IMR-90 (cell line): Measurements from ENCODE around the gene UMODL1. TPM values are rescaled to one million over a fixed set of nuclear protein-coding genes. Genes with fewer than 3 reads are reported as not detected.

Experiments
- ATAC-seq: fragments of 200-7000 bp; cut with Tn5 transposase; 2 replicates; pipeline ENCODE4 v1.9.1; 2020; ENCODE audit warnings: low read depth, mild to moderate bottlenecking, moderate library complexity
- BruUV-seq: library from RNA; stranded (reverse); fragments of 400-500 nt; replicated peaks from 2 replicates; lab custom pipeline; 2021; lab: Mats Ljungman, UMichigan
- CTCF ChIA-PET: fragments of 300-600 bp; formaldehyde crosslinking; extraction: SDS; loops from one replicate; lab custom pipeline; 2021; ENCODE audit warnings: antibody characterized with exemption; lab: Yijun Ruan, JAX
- POLR2A ChIA-PET: fragments of 300-600 bp; sonication (Branson Sonifier 250); formaldehyde crosslinking; loops from one replicate; lab custom pipeline; 2022; ENCODE audit warnings: antibody characterized with exemption; ENCODE audit not compliant: unreplicated experiment; lab: Charles Lee
- DNase-seq: peaks from one replicate; pipeline ENCODE4 v3.0.0; 2013
- H2AFZ ChIP-seq: replicated peaks from 2 replicates; pipeline ENCODE3; 2013; ENCODE audit warnings: low read length, mild to moderate bottlenecking; ENCODE audit not compliant: poor library complexity
- H2AK5ac ChIP-seq: 2 replicates; pipeline ENCODE4 v1.6.1; 2013; ENCODE audit warnings: low read depth, low read length, inconsistent platforms
- H2AK9ac ChIP-seq: replicated peaks from 2 replicates; pipeline ENCODE3; 2013; ENCODE audit warnings: mild to moderate bottlenecking, low read depth, low read length, moderate library complexity; ENCODE audit not compliant: poor library complexity
- H2BK120ac ChIP-seq: 2 replicates; pipeline ENCODE4 v1.6.1; 2013; ENCODE audit warnings: low read depth, low read length, inconsistent platforms
- H2BK15ac ChIP-seq: 3 replicates; pipeline ENCODE4 v1.6.1; 2013; ENCODE audit warnings: low read depth, low read length, inconsistent platforms
- H2BK20ac ChIP-seq: 2 replicates; pipeline ENCODE4 v1.6.1; 2013; ENCODE audit warnings: low read depth, mild to moderate bottlenecking, inconsistent platforms, low read length, moderate library complexity
- H2BK5ac ChIP-seq: 2 replicates; pipeline ENCODE4 v1.6.1; 2013; ENCODE audit warnings: mild to moderate bottlenecking, low read depth, low read length, inconsistent platforms; ENCODE audit not compliant: poor library complexity, severe bottlenecking
- H3K14ac ChIP-seq: replicated peaks from 2 replicates; pipeline ENCODE4 v1.6.1; 2013; ENCODE audit warnings: low read depth, low read length, inconsistent platforms
- H3K18ac ChIP-seq: 2 replicates; pipeline ENCODE4 v1.6.1; 2013; ENCODE audit warnings: low read depth, low read length, control low read depth
- H3K23ac ChIP-seq: 2 replicates; pipeline ENCODE4 v1.6.1; 2013; ENCODE audit warnings: low read depth, low read length, inconsistent platforms
- H3K27ac ChIP-seq: 2 replicates; pipeline ENCODE4 v1.5.1; 2013; ENCODE audit warnings: mild to moderate bottlenecking, control low read depth, low read length; ENCODE audit not compliant: insufficient read depth
- H3K27me3 ChIP-seq: 2 replicates; pipeline ENCODE4 v1.6.1; 2013; ENCODE audit warnings: low read length; ENCODE audit not compliant: control insufficient read depth, insufficient read depth
- H3K36me3 ChIP-seq: 2 replicates; pipeline ENCODE4 v1.6.1; 2013; ENCODE audit warnings: low read length, mixed read lengths; ENCODE audit not compliant: control insufficient read depth, insufficient read depth
- H3K4ac ChIP-seq: 2 replicates; pipeline ENCODE4 v1.6.1; 2013; ENCODE audit warnings: low read depth, low read length, inconsistent platforms
- H3K4me1 ChIP-seq: 2 replicates; pipeline ENCODE4 v1.6.1; 2013; ENCODE audit warnings: low read length, mixed read lengths; ENCODE audit not compliant: control insufficient read depth, insufficient read depth
- H3K4me2 ChIP-seq: 2 replicates; pipeline ENCODE4 v1.6.1; 2013; ENCODE audit warnings: low read depth, mild to moderate bottlenecking, control low read depth, low read length, moderate library complexity
- H3K4me3 ChIP-seq: 2 replicates; pipeline ENCODE4 v1.5.1; 2013; ENCODE audit warnings: low read depth, mild to moderate bottlenecking, control low read depth, low read length, moderate library complexity; ENCODE audit not compliant: insufficient read depth
- H3K56ac ChIP-seq: 2 replicates; pipeline ENCODE4 v1.6.1; 2013; ENCODE audit warnings: low read length, inconsistent platforms; ENCODE audit not compliant: insufficient read depth; ENCODE audit errors: extremely low read depth
- H3K79me1 ChIP-seq, 2 experiments: 2 replicates each; pipeline ENCODE4 v1.6.1; 2013; ENCODE audit warnings: low read length in 2 of 2, inconsistent platforms in 1 of 2, low read depth in 1 of 2
- H3K9ac ChIP-seq: 2 replicates; pipeline ENCODE4 v1.6.1; 2013; ENCODE audit warnings: low read depth, low read length, control low read depth
- H3K9me1 ChIP-seq: 2 replicates; pipeline ENCODE4 v1.6.1; 2013; ENCODE audit warnings: low read length, inconsistent platforms; ENCODE audit not compliant: insufficient read depth
- H3K9me3 ChIP-seq: 2 replicates; pipeline ENCODE4 v1.6.1; 2013; ENCODE audit warnings: low read length; ENCODE audit not compliant: control insufficient read depth, insufficient read depth
- H4K20me1 ChIP-seq: 2 replicates; pipeline ENCODE4 v1.6.1; 2013; ENCODE audit warnings: low read length, inconsistent platforms; ENCODE audit not compliant: insufficient read depth
- H4K5ac ChIP-seq: 2 replicates; pipeline ENCODE4 v1.6.1; 2013; ENCODE audit warnings: mild to moderate bottlenecking, low read depth, low read length, control low read depth
- H4K8ac ChIP-seq, 2 experiments: 2 replicates each; pipeline ENCODE4 v1.6.1; 2013; ENCODE audit warnings: low read depth in 2 of 2, low read length in 2 of 2, control low read depth in 1 of 2, inconsistent platforms in 1 of 2
- H4K91ac ChIP-seq: 2 replicates; pipeline ENCODE4 v1.6.1; 2013; ENCODE audit warnings: low read depth, low read length, inconsistent platforms; ENCODE audit not compliant: insufficient read depth
- BHLHE40 ChIP-seq: fragments of 150-350 bp; IDR thresholded peaks from 2 replicates; pipeline ENCODE4 v1.6.1; 2016; ENCODE audit warnings: mild to moderate bottlenecking, low read depth, low read length
- CHD1 ChIP-seq: IDR thresholded peaks from 2 replicates; pipeline ENCODE4 v1.6.1; 2012; ENCODE audit warnings: low read depth, low read length, improper control_type of control experiment
- MAZ ChIP-seq: IDR thresholded peaks from 2 replicates; pipeline ENCODE4 v1.6.1; 2012; ENCODE audit warnings: low read depth, mild to moderate bottlenecking, low read length, improper control_type of control experiment, moderate library complexity, borderline replicate concordance
- MXI1 ChIP-seq: IDR thresholded peaks from 2 replicates; pipeline ENCODE4 v1.6.1; 2012; ENCODE audit warnings: low read depth, mild to moderate bottlenecking, low read length, moderate library complexity, borderline replicate concordance
- WGBS, 2 experiments: methylation state at CpG; one replicate each; pipeline versions ENCODE4 v1.1.5 to v1.1.7; 2013; ENCODE audit warnings: missing lambda C conversion rate in 2 of 2; ENCODE audit not compliant: insufficient read length in 1 of 2; ENCODE audit errors: extremely low coverage in 2 of 2; 5-methylcytosine and 5-hydroxymethylcytosine counted together
- dilution Hi-C: fragments of 300-500 bp; cut with HindIII; formaldehyde crosslinking; loops from one replicate; pipeline ENCODE4 v1.14.3; 2018; ENCODE audit warnings: low sequenced_read_pairs; ENCODE audit not compliant: unreplicated experiment
- in situ Hi-C: fragments of 300-500 bp; cut with MboI; formaldehyde crosslinking; loops from 3 replicates; pipeline ENCODE4 v1.14.3; 2019; ENCODE audit warnings: low sequenced_read_pairs, inconsistent platforms, mixed read lengths
- intact Hi-C: fragments of 100-400 bp; cut with micrococcal nuclease; formaldehyde crosslinking; loops from 2 replicates; pipeline ENCODE4 v1.10.0; 2022
- polyA plus RNA-seq, 3 experiments: library from polyadenylated mRNA; depleted of rRNA; stranded (reverse); fragments of >200 nt; gene quantifications; 2 replicates each; pipeline ENCODE4 v1.2.3, GENCODE V29; 2012; ENCODE audit warnings: low replicate concordance in 1 of 3
- total RNA-seq: library from RNA; depleted of rRNA; stranded (reverse); fragments of >200 nt; gene quantifications from 2 replicates; pipeline ENCODE4 v1.2.3, GENCODE V29; 2012
- TF ChIP-seq, protein P1 (sequence below): fragments of 150-350 bp; IDR thresholded peaks from 2 replicates; pipeline ENCODE4 v1.6.1; 2016; ENCODE audit warnings: low read depth, mild to moderate bottlenecking, low read length, moderate library complexity, borderline replicate concordance
- TF ChIP-seq, protein P2 (sequence below): conservative IDR thresholded peaks from 2 replicates; pipeline ENCODE4 v1.5.1; 2012; ENCODE audit warnings: mild to moderate bottlenecking, low read depth, low read length, improper control_type of control experiment

The UMODL1 gene
- total and polyA plus RNA-seq, 2 of the 4 experiments (the other 2 are of a cell fraction) = 0.02 TPM; not detected in 1

DNA sequence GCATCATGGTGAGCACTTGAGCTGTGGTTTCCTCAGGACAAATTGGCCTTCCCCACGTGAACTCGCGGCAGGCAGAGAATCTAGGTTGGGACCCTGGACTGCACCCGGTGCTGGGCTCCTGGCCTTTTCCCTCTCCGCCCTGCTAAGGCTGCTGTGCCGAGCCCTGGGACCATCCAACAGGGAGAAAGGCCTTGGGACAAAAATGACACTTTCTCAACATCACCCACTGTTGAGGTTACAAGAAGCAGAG, 9.2 kb upstream of the UMODL1 start:
- ChIA-PET CTCF (no interaction called here), POLR2A (no interaction called here)
- H4K20me1 ChIP-seq = no peaks in the 10 kb centered on the region; the same call in 1 of the 2 replicates
- H2AK5ac ChIP-seq = no peak overlapping the region
- no peak overlapping the region for H3K14ac ChIP-seq
- WGBS, 2 experiments = no CpG with 5 or more reads among the region's 6 CpGs
- no peak overlapping the region for H3K4ac ChIP-seq
- intact Hi-C loops (no loop called here), dilution Hi-C loops (no loop called here), in situ Hi-C loops (no loop called here)
- H4K91ac ChIP-seq = no peak overlapping the region
- H3K36me3 ChIP-seq = no peaks in the 10 kb centered on the region
- no peak overlapping the region for H2BK5ac ChIP-seq
- TF ChIP-seq MXI1 (no peak), BHLHE40 (no peak), CHD1 (no peak), MAZ (no peak)
- TF ChIP-seq, protein P1, sequence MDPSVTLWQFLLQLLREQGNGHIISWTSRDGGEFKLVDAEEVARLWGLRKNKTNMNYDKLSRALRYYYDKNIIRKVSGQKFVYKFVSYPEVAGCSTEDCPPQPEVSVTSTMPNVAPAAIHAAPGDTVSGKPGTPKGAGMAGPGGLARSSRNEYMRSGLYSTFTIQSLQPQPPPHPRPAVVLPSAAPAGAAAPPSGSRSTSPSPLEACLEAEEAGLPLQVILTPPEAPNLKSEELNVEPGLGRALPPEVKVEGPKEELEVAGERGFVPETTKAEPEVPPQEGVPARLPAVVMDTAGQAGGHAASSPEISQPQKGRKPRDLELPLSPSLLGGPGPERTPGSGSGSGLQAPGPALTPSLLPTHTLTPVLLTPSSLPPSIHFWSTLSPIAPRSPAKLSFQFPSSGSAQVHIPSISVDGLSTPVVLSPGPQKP = no peak
- TF ChIP-seq, protein P2, sequence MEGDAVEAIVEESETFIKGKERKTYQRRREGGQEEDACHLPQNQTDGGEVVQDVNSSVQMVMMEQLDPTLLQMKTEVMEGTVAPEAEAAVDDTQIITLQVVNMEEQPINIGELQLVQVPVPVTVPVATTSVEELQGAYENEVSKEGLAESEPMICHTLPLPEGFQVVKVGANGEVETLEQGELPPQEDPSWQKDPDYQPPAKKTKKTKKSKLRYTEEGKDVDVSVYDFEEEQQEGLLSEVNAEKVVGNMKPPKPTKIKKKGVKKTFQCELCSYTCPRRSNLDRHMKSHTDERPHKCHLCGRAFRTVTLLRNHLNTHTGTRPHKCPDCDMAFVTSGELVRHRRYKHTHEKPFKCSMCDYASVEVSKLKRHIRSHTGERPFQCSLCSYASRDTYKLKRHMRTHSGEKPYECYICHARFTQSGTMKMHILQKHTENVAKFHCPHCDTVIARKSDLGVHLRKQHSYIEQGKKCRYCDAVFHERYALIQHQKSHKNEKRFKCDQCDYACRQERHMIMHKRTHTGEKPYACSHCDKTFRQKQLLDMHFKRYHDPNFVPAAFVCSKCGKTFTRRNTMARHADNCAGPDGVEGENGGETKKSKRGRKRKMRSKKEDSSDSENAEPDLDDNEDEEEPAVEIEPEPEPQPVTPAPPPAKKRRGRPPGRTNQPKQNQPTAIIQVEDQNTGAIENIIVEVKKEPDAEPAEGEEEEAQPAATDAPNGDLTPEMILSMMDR = no peak
- H3K27ac ChIP-seq = no peak overlapping the region
- H2BK15ac ChIP-seq = no peak overlapping the region
- no peak overlapping the region for H2AK9ac ChIP-seq
- peaks cover 15% of the 10 kb centered on the region for H3K9me1 ChIP-seq
- H2AFZ ChIP-seq = no peak overlapping the region
- peaks cover 9% of the 10 kb centered on the region; the same call in 1 of the 2 replicates for H3K27me3 ChIP-seq
- BruUV-seq = no TSS peak
- no peak overlapping the region for H3K56ac ChIP-seq
- H3K4me1 ChIP-seq = peaks cover 11% of the 10 kb centered on the region
- no peaks in the 10 kb centered on the region for H3K9me3 ChIP-seq
- H4K8ac ChIP-seq = no peak overlapping the region
- no peak overlapping the region for H2BK120ac ChIP-seq
- H4K5ac ChIP-seq = no peak overlapping the region
- no peak overlapping the region for H3K4me3 ChIP-seq
- H3K4me2 ChIP-seq = no peak overlapping the region
- H3K18ac ChIP-seq = no peak overlapping the region
- no peak overlapping the region for H2BK20ac ChIP-seq
- peaks cover 4 to 5% of the 10 kb centered on the region in 2 experiments; a peak in 1 of 4 replicates for H3K79me1 ChIP-seq
- H3K9ac ChIP-seq = no peak overlapping the region
- DNase-seq (no peak), ATAC-seq (no peak)
- no peak overlapping the region for H3K23ac ChIP-seq
